H9 (cell line): ENCODE results near the gene TRIM52. TPM values are rescaled to one million over a fixed set of nuclear protein-coding genes. Genes with fewer than 3 reads are reported as not detected.
"Not testable (repeated sequence)": the region's sequence is repeated elsewhere in the genome, so short reads cannot be mapped to it uniquely, and the experiment has no call there.

ENCODE experiments used
- DNase-seq: peaks from one replicate; pipeline ENCODE4 v3.0.0-alpha.2; 2017
- H2AFZ ChIP-seq: one replicate; pipeline ENCODE4 v1.6.1; 2013; ENCODE audit warnings: mild to moderate bottlenecking, low read length, control low read depth, moderate library complexity
- H2AK5ac ChIP-seq: 2 replicates; pipeline ENCODE4 v1.6.1; 2013; ENCODE audit warnings: low read length, control low read depth, mixed read lengths; ENCODE audit not compliant: insufficient read length
- H2BK120ac ChIP-seq: one replicate; pipeline ENCODE4 v1.6.1; 2013; ENCODE audit warnings: low read depth, mild to moderate bottlenecking, low read length, control low read depth, inconsistent platforms; ENCODE audit not compliant: poor library complexity, severe bottlenecking
- H2BK12ac ChIP-seq: 2 replicates; pipeline ENCODE4 v1.6.1; 2013; ENCODE audit warnings: low read length, control low read depth, mixed read lengths, low read depth; ENCODE audit not compliant: insufficient read length
- H2BK15ac ChIP-seq: 2 replicates; pipeline ENCODE4 v1.6.1; 2013; ENCODE audit warnings: low read depth, low read length, control low read depth
- H2BK20ac ChIP-seq: one replicate; pipeline ENCODE4 v1.6.1; 2013; ENCODE audit warnings: low read depth, mild to moderate bottlenecking, low read length, control low read depth, inconsistent platforms; ENCODE audit not compliant: poor library complexity, severe bottlenecking
- H2BK5ac ChIP-seq: 2 replicates; pipeline ENCODE4 v1.6.1; 2013; ENCODE audit warnings: low read length, control low read depth, mixed read lengths; ENCODE audit not compliant: insufficient read length
- H3K14ac ChIP-seq: 2 replicates; pipeline ENCODE4 v1.6.1; 2013; ENCODE audit warnings: low read length, control low read depth; ENCODE audit not compliant: insufficient read depth
- H3K18ac ChIP-seq: 2 replicates; pipeline ENCODE4 v1.6.1; 2013; ENCODE audit warnings: low read depth, mild to moderate bottlenecking, mixed read lengths, low read length, control low read depth; ENCODE audit not compliant: insufficient read length
- H3K23ac ChIP-seq: 2 replicates; pipeline ENCODE4 v1.6.1; 2013; ENCODE audit warnings: low read length, control low read depth, mixed read lengths, low read depth; ENCODE audit not compliant: insufficient read length
- H3K23me2 ChIP-seq: 2 replicates; pipeline ENCODE4 v1.6.1; 2013; ENCODE audit warnings: low read depth, mild to moderate bottlenecking, mixed read lengths, low read length, control low read depth; ENCODE audit not compliant: insufficient read length, poor library complexity, severe bottlenecking
- H3K27ac ChIP-seq: 2 replicates; pipeline ENCODE4 v1.5.1; 2013; ENCODE audit warnings: low read length, control low read depth, mixed read lengths, low read depth; ENCODE audit not compliant: insufficient read length
- H3K27me3 ChIP-seq: 2 replicates; pipeline ENCODE4 v1.6.1; 2013; ENCODE audit warnings: low read length, control low read depth, inconsistent platforms; ENCODE audit not compliant: insufficient read depth
- H3K4ac ChIP-seq: 2 replicates; pipeline ENCODE4 v1.6.1; 2013; ENCODE audit warnings: low read depth, mild to moderate bottlenecking, control low read depth, inconsistent platforms, low read length, moderate library complexity
- H3K4me1 ChIP-seq: 2 replicates; pipeline ENCODE4 v1.6.1; 2013; ENCODE audit warnings: low read length, control low read depth, inconsistent platforms; ENCODE audit not compliant: insufficient read depth
- H3K4me2 ChIP-seq: 2 replicates; pipeline ENCODE4 v1.6.1; 2013; ENCODE audit warnings: low read length, control low read depth, mixed read lengths; ENCODE audit not compliant: insufficient read length, insufficient read depth
- H3K56ac ChIP-seq: 2 replicates; pipeline ENCODE4 v1.6.1; 2013; ENCODE audit warnings: low read depth, mild to moderate bottlenecking, mixed read lengths, low read length, control low read depth; ENCODE audit not compliant: insufficient read length
- H3K79me1 ChIP-seq: 2 replicates; pipeline ENCODE4 v1.6.1; 2013; ENCODE audit warnings: low read depth, mild to moderate bottlenecking, moderate library complexity, low read length, control low read depth, inconsistent platforms; ENCODE audit not compliant: insufficient read depth, poor library complexity, severe bottlenecking
- H3K79me2 ChIP-seq: 2 replicates; pipeline ENCODE4 v1.6.1; 2013; ENCODE audit warnings: low read length, control low read depth, inconsistent platforms; ENCODE audit not compliant: insufficient read depth
- H3K9ac ChIP-seq: 2 replicates; pipeline ENCODE4 v1.6.1; 2013; ENCODE audit warnings: low read length, control low read depth, mixed read lengths; ENCODE audit not compliant: insufficient read length; ENCODE audit errors: extremely low read depth
- H3K9me3 ChIP-seq: one replicate; pipeline ENCODE4 v1.6.1; 2013; ENCODE audit warnings: low read depth, low read length, inconsistent platforms; ENCODE audit not compliant: control insufficient read depth
- H3T11ph ChIP-seq: one replicate; pipeline ENCODE4 v1.6.1; 2013; ENCODE audit warnings: mild to moderate bottlenecking, low read length, control low read depth, inconsistent platforms
- H4K20me1 ChIP-seq: one replicate; pipeline ENCODE4 v1.6.1; 2013; ENCODE audit not compliant: control insufficient read depth, insufficient read length, insufficient read depth
- H4K5ac ChIP-seq: 2 replicates; pipeline ENCODE4 v1.6.1; 2013; ENCODE audit warnings: low read depth, mild to moderate bottlenecking, mixed read lengths, low read length, control low read depth; ENCODE audit not compliant: insufficient read length
- H4K8ac ChIP-seq: replicated peaks from 2 replicates; pipeline ENCODE4 v1.6.1; 2013; ENCODE audit warnings: low read length, control low read depth, mixed read lengths, low read depth; ENCODE audit not compliant: insufficient read length
- H4K91ac ChIP-seq: 2 replicates; pipeline ENCODE4 v1.6.1; 2013; ENCODE audit warnings: low read depth, mild to moderate bottlenecking, moderate library complexity, mixed read lengths, low read length, control low read depth; ENCODE audit not compliant: insufficient read length
- H3K27ac Mint-ChIP-seq, 3 experiments: 2 replicates in 2 of 3; 3 replicates in 1 of 3; pipeline ENCODE4 v1.8.0; 2020 to 2021; ENCODE audit warnings: mixed read lengths in 3 of 3, mild to moderate bottlenecking in 1 of 3, moderate library complexity in 1 of 3
- H3K27me3 Mint-ChIP-seq: 2 replicates; pipeline ENCODE4 v1.8.0; 2021; ENCODE audit warnings: low read depth, mild to moderate bottlenecking, moderate library complexity, mixed read lengths
- H3K36me3 Mint-ChIP-seq, 3 experiments: 2 replicates in 2 of 3; 3 replicates in 1 of 3; pipeline ENCODE4 v1.8.0; 2020 to 2021; ENCODE audit warnings: low read depth in 3 of 3, mixed read lengths in 3 of 3; ENCODE audit not compliant: insufficient read depth in 1 of 3
- H3K4me1 Mint-ChIP-seq, 2 experiments: 2 replicates each; pipeline ENCODE4 v1.8.0; 2020; ENCODE audit warnings: mixed read lengths in 2 of 2
- H3K4me3 Mint-ChIP-seq, 2 experiments: 2 replicates in 1 of 2; 3 replicates in 1 of 2; pipeline ENCODE4 v1.8.0; 2020 to 2021; ENCODE audit warnings: mild to moderate bottlenecking in 2 of 2, mixed read lengths in 2 of 2, moderate library complexity in 1 of 2
- H3K9me3 Mint-ChIP-seq, 2 experiments: 2 replicates in 1 of 2; 3 replicates in 1 of 2; pipeline ENCODE4 v1.8.0; 2020; ENCODE audit warnings: mild to moderate bottlenecking in 2 of 2, mixed read lengths in 2 of 2, moderate library complexity in 1 of 2
- WGBS: extraction: QIAGEN DNeasy Blood & Tissue Kit; methylation state at CpG from one replicate; pipeline ENCODE4 v1.1.7; 2013; ENCODE audit warnings: missing lambda C conversion rate, low lambda C conversion rate, mixed read lengths; ENCODE audit not compliant: insufficient read length; ENCODE audit errors: extremely low coverage; 5-methylcytosine and 5-hydroxymethylcytosine counted together
- total RNA-seq: library from RNA; stranded (reverse); gene quantifications from 2 replicates; pipeline ENCODE4 v1.2.1, GENCODE V29; 2021
- TF ChIP-seq, protein P1 (sequence below): fragments of 200-600 bp; sonication (generic); conservative IDR thresholded peaks from 3 replicates; pipeline ENCODE4 v1.8.0; 2021; ENCODE audit warnings: antibody characterized with exemption, mild to moderate bottlenecking

Gene TRIM52
- total RNA-seq, 1 experiment from 2014 or later, result 5.1 TPM

GRCh38 chr5:181267291-181267904 lies 6.5 kb upstream of the TRIM52 start:
- H2BK5ac ChIP-seq, H4K8ac ChIP-seq, H3K4me2 ChIP-seq, H3K27me3 ChIP-seq, H3K56ac ChIP-seq, H3K4me1 ChIP-seq, H3K79me1 ChIP-seq, H3T11ph ChIP-seq, H4K91ac ChIP-seq, H3K23me2 ChIP-seq, H3K27me3 Mint-ChIP-seq, H3K23ac ChIP-seq, H3K27ac ChIP-seq, H2BK20ac ChIP-seq, H2BK12ac ChIP-seq, H3K14ac ChIP-seq, H3K9me3 ChIP-seq, H3K4ac ChIP-seq, H2AFZ ChIP-seq, H4K5ac ChIP-seq, H3K18ac ChIP-seq, H2AK5ac ChIP-seq, H3K79me2 ChIP-seq, H3K9ac ChIP-seq, H2BK15ac ChIP-seq, H4K20me1 ChIP-seq, H2BK120ac ChIP-seq, H3K9me3 Mint-ChIP-seq: not testable (repeated sequence)
- Mint-ChIP-seq H3K4me3 (peak overlapping the region; percentile 43 to 47; a peak in 3 of 5 replicates), H3K27ac (peak overlapping the region; percentile 19 to 98 (median 62); a peak in 5 of 7 replicates), H3K4me1 (peaks cover 17 to 28% of the 10 kb centered on the region in 2 experiments), H3K36me3 (peaks cover 9 to 14% (median 10%) of the 10 kb centered on the region in 3 experiments; a peak in 6 of 7 replicates)
- DNase-seq, result peak; percentile 69
- WGBS, result no CpG with 5 or more reads among the region's 8 CpGs
- TF ChIP-seq, protein P1, sequence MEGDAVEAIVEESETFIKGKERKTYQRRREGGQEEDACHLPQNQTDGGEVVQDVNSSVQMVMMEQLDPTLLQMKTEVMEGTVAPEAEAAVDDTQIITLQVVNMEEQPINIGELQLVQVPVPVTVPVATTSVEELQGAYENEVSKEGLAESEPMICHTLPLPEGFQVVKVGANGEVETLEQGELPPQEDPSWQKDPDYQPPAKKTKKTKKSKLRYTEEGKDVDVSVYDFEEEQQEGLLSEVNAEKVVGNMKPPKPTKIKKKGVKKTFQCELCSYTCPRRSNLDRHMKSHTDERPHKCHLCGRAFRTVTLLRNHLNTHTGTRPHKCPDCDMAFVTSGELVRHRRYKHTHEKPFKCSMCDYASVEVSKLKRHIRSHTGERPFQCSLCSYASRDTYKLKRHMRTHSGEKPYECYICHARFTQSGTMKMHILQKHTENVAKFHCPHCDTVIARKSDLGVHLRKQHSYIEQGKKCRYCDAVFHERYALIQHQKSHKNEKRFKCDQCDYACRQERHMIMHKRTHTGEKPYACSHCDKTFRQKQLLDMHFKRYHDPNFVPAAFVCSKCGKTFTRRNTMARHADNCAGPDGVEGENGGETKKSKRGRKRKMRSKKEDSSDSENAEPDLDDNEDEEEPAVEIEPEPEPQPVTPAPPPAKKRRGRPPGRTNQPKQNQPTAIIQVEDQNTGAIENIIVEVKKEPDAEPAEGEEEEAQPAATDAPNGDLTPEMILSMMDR, result peak; percentile 29; the same call in 2 of the 3 replicates
